Colon (tissue), 2 donors: ENCODE data around the gene PLAAT2.
"Not testable (repeated sequence)": the region's sequence is repeated elsewhere in the genome, so short reads cannot be mapped to it uniquely, and the experiment has no call there.

ENCODE experiments used
- FAIRE-seq: peaks from 2 replicates; lab custom pipeline; 2012; peaks lifted over from hg19 to GRCh38; lab: Jason Lieb, UNC
- donor health status: control.
- donor health status: control.

Gene PLAAT2

GRCh38 chr11:63563201-63564055 is at the start of gene PLAAT2:
Gene PLAAT2 (minus strand): TSS chr11:63563379. CDS start chr11:63563324, 55 bp downstream.
- FAIRE-seq, result no peak

DNA sequence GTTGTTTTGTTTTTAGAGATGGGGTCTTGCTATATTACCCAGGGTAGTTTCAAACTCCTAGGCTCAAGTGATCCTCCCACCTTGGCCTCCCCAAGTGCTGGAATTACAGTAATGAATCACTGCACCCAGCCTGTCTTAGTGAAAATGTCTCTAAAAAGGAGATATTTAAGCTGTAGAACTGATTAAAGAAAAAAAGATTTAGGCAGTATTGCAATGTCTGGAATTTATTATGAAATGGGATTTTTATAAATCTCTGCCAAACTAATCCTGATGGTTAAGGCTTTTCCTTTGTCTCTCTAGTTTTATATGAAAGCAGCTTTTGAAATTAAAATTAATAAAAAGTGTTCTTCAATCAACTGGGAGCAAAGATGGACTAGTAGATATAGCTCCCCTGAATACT is 49.0 kb upstream of the PLAAT2 start:
- FAIRE-seq, result no peak

DNA sequence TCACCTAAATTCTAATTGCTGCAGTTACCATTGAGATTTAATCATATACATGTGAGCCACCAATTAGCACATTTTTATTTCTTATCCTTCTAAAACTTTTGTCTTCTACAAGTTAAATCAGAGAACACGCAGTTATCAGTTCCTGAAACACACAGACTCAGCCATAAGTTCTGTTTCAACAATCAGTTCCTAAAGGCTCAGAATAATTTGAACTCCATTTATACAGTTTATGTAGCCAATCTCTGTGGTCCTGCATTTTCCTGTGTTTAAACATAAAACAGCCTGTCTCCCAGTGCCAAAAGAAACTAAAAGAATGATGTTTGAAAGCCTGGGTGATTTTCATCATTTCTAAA is 48.2 kb upstream of the PLAAT2 start:
- no peak for FAIRE-seq

DNA sequence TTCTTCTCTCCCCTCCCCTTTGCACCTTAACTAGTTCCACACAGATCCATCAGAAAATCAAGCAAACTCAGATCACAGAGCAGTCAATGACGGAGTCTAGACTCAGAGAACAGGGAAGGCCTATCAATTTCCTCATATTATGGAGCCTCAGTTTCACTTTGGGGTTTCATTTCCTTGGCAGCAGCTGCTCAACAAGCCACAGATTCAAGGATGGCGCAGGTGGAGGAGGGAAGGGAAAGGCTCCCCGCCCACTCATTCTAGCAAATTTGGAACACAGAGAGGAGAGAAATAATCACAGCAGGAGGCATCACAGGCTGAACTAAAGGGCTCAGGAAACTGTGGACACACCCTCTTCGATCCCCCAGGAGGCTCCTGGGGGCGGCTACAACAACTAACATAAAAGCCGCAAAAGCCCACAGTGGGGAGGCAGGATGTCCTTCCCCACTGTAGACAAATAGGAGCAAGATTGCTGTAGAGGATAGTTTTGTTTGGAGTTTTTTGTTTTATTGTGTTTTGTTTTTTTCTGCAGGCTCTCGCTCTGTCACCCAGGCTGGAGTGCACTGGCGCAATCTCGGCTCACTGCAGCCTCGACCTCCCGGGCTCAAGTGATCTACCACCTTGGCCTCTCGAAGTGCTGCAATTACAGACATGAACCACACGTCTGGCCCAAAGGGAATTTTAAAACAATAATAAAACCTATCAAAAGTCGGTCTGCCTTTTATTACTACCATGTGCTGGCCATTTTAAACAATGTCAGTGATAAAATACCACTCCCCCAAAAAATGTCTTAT is 47.6 kb upstream of the PLAAT2 start:
- FAIRE-seq, result no peak

DNA sequence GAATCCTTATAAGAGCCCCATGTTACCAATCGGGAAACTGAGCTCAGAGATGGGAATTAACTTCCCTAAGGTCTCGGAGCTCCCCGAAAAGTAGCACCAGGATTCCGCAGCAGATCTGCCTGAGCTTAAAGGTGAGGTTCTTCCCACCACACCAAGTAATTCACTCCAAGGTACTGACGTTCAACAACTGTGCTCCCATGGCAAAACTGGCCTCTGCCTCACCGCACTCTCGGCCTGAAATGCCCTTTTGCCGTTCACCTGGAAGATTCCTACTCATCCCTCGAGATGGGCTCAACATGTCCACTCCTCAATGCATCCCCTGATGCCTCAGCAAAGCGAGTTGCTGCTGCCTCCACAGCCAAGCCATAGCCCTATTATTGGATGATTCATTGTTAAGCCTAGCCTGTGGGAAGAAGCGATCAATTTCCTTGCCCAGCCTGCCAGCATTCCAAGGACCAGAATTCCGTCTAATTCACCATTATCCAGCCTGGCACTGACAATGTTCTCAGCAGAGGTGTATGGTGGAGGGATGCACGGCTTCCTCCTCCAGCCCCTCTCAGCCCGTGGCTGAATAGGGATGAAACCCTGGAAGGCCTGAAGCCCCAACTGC is 46.9 kb upstream of the PLAAT2 start:
- no peak for FAIRE-seq

DNA sequence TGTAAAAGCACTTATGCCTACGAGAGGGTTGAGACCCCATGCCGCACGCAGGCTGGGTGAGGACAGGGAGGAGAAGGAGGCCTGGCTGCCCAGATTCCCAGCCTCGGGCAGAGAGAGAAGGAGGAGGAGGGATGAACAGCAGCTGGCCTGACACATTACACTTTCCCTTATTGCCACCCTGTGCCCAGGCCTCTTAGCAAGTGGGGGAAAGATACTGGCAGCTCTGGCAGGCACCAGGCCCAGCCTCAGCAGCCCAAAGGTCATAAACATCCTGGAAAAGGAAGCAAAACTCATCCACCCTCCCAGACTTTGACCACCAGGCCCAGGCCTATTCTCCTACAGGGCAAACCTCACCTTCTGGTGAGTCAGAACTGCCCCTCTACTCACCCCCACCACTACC is 46.4 kb upstream of the PLAAT2 start:
- no peak for FAIRE-seq

- no peak for FAIRE-seq
These were observed 45.5 kb upstream of the PLAAT2 start for GRCh38 chr11:63608353-63609345.

- no peak for FAIRE-seq
These were observed 40.0 kb upstream of the PLAAT2 start for GRCh38 chr11:63603180-63603518.

DNA sequence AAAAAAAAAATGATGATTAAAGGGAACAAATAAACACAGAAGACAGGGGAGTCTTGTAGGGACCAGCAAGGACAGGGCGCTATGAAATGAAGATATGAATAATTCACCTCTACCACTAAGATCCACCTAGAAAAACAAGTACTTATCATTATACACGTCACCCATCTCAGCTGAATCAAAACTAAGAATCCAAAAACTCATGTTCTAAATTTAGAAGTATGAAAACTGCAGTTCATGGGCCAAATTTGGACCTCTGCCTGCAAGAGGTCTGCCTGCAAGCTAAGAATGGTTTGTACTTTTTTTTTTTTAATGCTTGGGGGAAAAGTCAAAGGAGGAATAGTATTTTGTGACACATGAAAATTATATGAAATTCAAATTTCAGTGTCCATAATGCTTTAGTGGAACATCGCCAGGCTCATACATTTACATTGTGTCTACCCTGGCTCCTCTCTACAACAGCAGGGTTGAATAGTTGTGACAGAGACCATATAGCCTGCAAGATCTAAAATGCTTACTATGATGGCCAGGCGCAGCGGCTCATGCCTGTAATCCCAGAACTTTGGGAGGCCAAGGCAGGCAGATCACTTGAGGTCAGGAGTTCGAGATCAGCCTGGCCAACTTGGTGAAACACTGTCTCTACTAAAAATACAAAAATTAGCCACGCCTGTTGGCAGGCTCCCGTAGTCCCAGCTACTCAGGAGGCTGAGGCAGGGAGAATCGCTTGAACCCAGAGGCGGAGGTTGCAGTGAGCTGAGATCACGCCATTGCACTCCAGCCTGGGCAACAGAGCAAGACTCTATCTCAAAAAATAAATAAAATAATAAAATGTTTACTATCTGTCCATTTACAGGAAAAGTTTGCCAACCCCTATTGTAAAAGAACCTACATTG is 39.4 kb upstream of the PLAAT2 start:
- FAIRE-seq, result not testable (repeated sequence)

- FAIRE-seq, result no peak
These were observed 36.3 kb upstream of the PLAAT2 start for GRCh38 chr11:63599211-63600122.

DNA sequence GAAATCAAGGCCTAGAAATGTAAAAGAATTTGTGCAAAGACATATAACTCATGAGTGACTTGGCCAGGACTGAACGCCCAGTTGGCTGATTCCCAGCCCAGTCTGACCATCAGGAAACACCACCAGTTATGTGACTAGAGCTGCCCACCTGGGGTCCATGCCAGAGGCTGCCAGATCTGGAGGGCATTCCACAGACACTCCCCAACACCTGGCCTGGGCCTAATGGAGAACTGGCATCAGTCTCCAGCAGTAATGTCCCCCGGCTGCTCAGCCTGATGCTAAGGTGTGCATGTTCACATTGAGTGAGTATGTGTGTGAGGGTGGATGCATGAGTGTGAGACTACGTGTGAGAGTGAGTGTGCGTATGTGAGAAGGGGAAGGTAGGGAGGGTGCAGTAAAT is 35.4 kb upstream of the PLAAT2 start:
- FAIRE-seq, result no peak

GRCh38 chr11:63595296-63595695 is 32.1 kb upstream of the PLAAT2 start:
- FAIRE-seq, result no peak

DNA sequence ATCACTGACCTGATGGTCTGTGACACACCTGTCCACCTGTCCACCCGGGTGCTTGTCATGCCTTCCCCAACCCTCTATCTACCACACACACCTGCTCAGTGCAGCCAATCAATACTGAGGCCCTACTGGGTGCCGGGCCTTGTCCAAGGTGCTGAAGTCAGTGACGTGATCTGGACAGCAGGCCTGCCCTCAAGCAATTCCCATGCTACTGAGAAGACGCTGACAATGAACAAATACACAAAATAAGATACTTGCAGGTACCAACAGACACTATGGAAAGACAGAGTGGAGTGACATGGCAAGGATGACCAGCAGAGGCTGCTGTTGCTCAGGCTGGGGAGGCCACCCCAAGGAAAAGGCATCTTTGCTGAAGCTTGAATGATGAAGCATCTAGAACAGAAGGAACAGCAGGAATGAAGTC is 29.8 kb upstream of the PLAAT2 start:
- no peak for FAIRE-seq

DNA sequence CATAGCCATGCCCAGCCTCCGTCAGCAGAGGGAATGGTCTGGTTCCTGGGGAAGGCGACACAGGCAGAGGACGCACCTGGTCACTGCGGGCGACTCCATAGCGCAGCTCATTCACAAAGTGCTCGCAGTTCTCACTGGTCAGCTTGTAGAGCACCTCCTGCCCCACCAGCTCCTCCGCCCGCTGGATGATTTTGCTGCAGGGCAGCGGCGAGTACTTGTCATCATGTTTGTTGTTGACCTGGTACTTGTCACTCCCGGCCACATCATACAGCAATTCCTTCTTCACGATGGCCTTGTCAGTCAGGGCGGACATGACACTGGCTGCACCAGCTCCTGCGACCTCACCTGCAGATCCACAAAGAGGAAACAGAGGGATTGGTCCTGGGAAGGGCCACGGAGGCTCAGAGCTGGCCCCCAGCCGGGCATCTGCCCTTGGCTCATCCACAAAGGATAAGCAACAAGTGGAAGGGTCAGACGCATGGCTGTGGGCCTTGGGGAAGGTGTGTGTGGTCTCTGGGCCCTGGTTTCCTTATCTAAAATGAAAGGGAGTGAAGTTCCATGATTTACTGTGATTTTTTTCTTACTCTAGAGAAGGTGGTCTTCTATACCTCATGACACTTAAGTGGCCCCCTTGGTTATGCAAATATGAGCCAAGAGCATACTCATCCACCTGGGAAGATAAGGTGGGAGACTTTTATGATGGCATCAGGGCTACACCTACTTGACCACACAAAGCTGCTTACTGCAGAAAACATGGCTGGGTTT is 27.0 kb upstream of the PLAAT2 start:
- no peak for FAIRE-seq

DNA sequence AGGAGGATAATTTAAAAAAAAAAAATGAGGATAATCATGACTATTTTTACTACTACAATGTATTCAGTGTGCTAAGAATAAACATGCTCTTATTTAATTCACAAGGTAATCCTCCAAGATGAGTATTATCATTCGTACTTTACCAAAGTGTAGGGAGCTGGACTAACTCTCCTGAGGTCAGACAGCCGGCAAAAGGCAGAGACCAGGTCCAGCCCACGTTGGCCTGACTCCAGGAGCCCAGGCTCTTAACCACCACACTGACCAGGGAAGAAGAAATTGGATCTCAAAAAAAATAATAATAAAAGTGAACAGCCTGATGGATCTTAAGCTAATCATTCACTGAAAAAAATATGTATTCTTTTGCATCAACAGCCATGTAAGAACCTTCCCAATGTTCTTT is 25.8 kb upstream of the PLAAT2 start:
- no peak for FAIRE-seq

- no peak for FAIRE-seq
These were observed 23.4 kb upstream of the PLAAT2 start for GRCh38 chr11:63586451-63587166.

DNA sequence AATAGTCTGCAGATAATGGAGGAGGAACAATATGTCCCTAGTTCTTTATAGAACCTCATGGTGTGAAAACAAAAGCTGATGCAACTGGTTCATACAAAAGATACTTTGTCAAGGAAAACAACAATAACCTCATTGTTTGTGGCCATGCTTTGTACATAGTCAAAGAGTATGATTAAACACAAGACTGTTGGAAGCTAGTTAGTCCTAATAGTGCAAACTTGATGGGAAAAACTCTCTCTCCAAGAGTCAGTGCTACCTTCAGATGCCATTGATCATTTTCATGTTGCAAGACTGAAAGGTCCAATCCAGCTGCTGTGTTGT is 20.1 kb upstream of the PLAAT2 start:
- FAIRE-seq, result no peak

GRCh38 chr11:63581224-63581623 is 18.0 kb upstream of the PLAAT2 start:
- FAIRE-seq, result not testable (repeated sequence)
